PC-9 (cell line): ENCODE data around the gene GIGYF2.

ENCODE experiments used
- EZH2 ChIP-seq: fragments of 200-600 bp; sonication (generic); IDR thresholded peaks from 2 replicates; pipeline ENCODE4 v1.8.0; 2017; ENCODE audit warnings: antibody characterized with exemption, low read depth
- TF ChIP-seq, protein P1 (sequence below): fragments of 200-600 bp; sonication (generic); conservative IDR thresholded peaks from 2 replicates; pipeline ENCODE4 v1.6.1; 2017; ENCODE audit warnings: mixed run types, antibody characterized with exemption, mild to moderate bottlenecking, moderate library complexity

DNA sequence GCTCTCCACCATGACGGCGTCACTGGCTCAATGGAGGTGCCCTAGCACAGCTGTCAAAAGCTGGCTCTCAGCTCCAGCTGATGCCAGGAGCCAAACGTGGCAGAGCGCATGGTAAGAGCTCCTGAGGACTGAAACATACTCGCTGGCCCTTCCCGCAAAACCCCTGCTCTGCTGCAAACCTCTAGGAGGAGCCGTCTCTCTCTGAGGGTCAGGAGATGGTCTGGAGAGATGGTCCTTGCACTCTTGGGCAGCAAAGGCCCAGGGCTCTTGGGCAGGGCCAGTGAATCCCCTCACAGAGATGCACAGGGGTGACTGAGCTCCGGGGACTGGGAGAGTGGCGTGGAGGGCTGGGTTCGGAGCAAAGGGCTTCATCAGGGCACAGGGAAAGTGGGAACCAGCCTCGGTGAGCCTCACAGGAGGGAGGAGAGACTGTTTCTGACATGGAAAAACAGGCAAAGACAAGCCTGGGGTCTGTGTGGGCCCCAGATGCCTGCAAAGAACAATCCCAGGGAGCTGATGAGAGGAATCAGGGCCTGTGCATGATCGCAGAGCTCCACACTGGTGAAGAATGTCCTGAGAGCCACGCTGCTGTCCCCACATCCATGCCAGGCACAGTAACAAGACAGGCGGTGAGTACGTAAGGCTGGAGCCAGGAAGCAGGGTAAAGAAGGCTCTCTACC, 190.2 kb downstream of the GIGYF2 start:
- TF ChIP-seq, protein P1, sequence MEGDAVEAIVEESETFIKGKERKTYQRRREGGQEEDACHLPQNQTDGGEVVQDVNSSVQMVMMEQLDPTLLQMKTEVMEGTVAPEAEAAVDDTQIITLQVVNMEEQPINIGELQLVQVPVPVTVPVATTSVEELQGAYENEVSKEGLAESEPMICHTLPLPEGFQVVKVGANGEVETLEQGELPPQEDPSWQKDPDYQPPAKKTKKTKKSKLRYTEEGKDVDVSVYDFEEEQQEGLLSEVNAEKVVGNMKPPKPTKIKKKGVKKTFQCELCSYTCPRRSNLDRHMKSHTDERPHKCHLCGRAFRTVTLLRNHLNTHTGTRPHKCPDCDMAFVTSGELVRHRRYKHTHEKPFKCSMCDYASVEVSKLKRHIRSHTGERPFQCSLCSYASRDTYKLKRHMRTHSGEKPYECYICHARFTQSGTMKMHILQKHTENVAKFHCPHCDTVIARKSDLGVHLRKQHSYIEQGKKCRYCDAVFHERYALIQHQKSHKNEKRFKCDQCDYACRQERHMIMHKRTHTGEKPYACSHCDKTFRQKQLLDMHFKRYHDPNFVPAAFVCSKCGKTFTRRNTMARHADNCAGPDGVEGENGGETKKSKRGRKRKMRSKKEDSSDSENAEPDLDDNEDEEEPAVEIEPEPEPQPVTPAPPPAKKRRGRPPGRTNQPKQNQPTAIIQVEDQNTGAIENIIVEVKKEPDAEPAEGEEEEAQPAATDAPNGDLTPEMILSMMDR = no peak
- TF ChIP-seq EZH2 = no peak
